ENCODE data around the gene ZNF286A. TPM values are rescaled to one million over a fixed set of nuclear protein-coding genes. Genes with fewer than 3 reads are reported as not detected.
"Not testable (repeated sequence)": the region's sequence is repeated elsewhere in the genome, so short reads cannot be mapped to it uniquely, and the experiment has no call there.

Gene ZNF286A
- total and polyA plus RNA-seq, 2 experiments from 2014 or later, result 16.1 to 35.0 TPM

DNA sequence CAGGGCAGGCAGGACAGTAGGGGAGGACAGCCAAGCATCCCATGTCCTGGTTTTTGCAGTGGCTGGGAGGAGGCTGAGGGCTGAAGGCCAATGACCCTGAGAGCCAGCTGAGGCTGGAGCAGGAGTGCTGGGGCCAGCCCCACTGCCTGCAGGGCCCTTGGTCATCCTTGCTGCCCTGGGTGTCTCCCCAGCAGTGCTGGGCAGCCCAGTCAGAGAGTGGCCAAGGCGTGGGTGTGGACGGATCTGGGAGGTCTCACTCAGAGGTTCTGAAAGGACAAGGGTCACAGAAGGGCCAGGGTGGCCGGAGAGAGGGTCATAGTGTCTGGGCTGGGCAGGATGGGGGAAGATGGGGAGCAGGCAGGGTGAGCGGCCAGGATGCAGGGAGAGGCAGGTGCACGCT is 37.0 kb downstream of the ZNF286A start:
- H4K20me1 ChIP-seq (ENCODE audit: insufficient read depth, poor library complexity, severe bottlenecking); H3K9me2 ChIP-seq (replicated peaks; ENCODE audit: insufficient read depth); H3K27me3 ChIP-seq; H3K27ac ChIP-seq; H3K4me2 ChIP-seq; H3K4me3 ChIP-seq; H3K4me1 ChIP-seq (ENCODE audit: insufficient read depth); H2AFZ ChIP-seq; H3K36me3 ChIP-seq (replicated peaks; ENCODE audit: insufficient read depth, low read depth); DNase-seq (ENCODE audit: low spot score); H3K9me3 ChIP-seq (ENCODE audit: low read depth); H3K79me2 ChIP-seq: not testable (repeated sequence)
- 83% methylated on average over 5 of the region's 5 CpGs for WGBS (ENCODE audit: low lambda C conversion rate, missing lambda C conversion rate)

GRCh38 chr17:15738066-15738465 is 38.5 kb downstream of the ZNF286A start:
- Histone ChIP-seq H3K36me3 (replicated peaks; ENCODE audit: insufficient read depth, low read depth) (no peaks in the 10 kb centered on the region), H3K9me2 (replicated peaks; ENCODE audit: insufficient read depth) (no peaks in the 10 kb centered on the region), H3K27ac (no peak overlapping the region), H3K4me1 (ENCODE audit: insufficient read depth) (no peaks in the 10 kb centered on the region), H3K79me2 (no peaks in the 10 kb centered on the region), H3K4me3 (no peak overlapping the region), H3K4me2 (no peak overlapping the region), H4K20me1 (ENCODE audit: insufficient read depth, poor library complexity, severe bottlenecking) (no peaks in the 10 kb centered on the region), H3K27me3 (no peaks in the 10 kb centered on the region), H2AFZ (no peak overlapping the region), H3K9me3 (ENCODE audit: low read depth) (no peaks in the 10 kb centered on the region)
- 86% methylated on average over 10 of the region's 10 CpGs for WGBS (ENCODE audit: low lambda C conversion rate, missing lambda C conversion rate)
- TF ChIP-seq, protein P1, sequence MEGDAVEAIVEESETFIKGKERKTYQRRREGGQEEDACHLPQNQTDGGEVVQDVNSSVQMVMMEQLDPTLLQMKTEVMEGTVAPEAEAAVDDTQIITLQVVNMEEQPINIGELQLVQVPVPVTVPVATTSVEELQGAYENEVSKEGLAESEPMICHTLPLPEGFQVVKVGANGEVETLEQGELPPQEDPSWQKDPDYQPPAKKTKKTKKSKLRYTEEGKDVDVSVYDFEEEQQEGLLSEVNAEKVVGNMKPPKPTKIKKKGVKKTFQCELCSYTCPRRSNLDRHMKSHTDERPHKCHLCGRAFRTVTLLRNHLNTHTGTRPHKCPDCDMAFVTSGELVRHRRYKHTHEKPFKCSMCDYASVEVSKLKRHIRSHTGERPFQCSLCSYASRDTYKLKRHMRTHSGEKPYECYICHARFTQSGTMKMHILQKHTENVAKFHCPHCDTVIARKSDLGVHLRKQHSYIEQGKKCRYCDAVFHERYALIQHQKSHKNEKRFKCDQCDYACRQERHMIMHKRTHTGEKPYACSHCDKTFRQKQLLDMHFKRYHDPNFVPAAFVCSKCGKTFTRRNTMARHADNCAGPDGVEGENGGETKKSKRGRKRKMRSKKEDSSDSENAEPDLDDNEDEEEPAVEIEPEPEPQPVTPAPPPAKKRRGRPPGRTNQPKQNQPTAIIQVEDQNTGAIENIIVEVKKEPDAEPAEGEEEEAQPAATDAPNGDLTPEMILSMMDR (IDR thresholded peaks at IDR 0.05; ENCODE audit: poor library complexity), result no peak
- TF ChIP-seq EZH2 (IDR thresholded peaks at IDR 0.05; ENCODE audit: borderline replicate concordance), result no peak
- no peak for TF ChIP-seq EZH2phosphoT487 (IDR thresholded peaks at IDR 0.05; ENCODE audit: low read depth, severe bottlenecking, unreplicated experiment)
- DNase-seq (ENCODE audit: low spot score), result no peak

DNA sequence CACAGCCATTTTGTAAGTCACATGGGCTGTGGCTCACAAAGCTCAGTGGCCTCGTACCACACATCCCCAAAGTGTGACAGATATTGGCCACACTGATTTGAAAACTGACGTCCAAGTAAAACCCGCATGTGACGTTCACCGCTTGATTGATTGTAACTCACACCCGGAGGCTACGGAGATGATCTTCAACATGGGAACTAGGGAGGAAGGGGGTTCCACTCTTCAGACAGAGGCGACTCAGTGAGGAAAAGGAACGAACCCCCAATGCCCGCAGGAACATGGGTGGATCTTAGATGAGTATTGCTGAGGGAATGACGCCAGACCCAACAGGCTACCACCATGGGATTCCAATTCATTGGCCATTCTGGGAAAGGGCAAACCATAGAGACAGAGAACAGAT is 39.7 kb downstream of the ZNF286A start:
- not testable (repeated sequence) for H3K4me2 ChIP-seq; H4K20me1 ChIP-seq (ENCODE audit: insufficient read depth, poor library complexity, severe bottlenecking); H3K9me2 ChIP-seq (replicated peaks; ENCODE audit: insufficient read depth); H3K27me3 ChIP-seq; H3K79me2 ChIP-seq; H2AFZ ChIP-seq; DNase-seq (ENCODE audit: low spot score); H3K4me1 ChIP-seq (ENCODE audit: insufficient read depth); H3K27ac ChIP-seq; H3K9me3 ChIP-seq (ENCODE audit: low read depth); H3K36me3 ChIP-seq (replicated peaks; ENCODE audit: insufficient read depth, low read depth); H3K4me3 ChIP-seq
- WGBS (ENCODE audit: low lambda C conversion rate, missing lambda C conversion rate), result 95% methylated on average over 10 of the region's 11 CpGs

GRCh38 chr17:15740041-15740440 is 40.5 kb downstream of the ZNF286A start:
- H4K20me1 ChIP-seq (ENCODE audit: insufficient read depth, poor library complexity, severe bottlenecking); H3K36me3 ChIP-seq (replicated peaks; ENCODE audit: insufficient read depth, low read depth); H3K4me1 ChIP-seq (ENCODE audit: insufficient read depth); H3K9me2 ChIP-seq (replicated peaks; ENCODE audit: insufficient read depth); H3K4me3 ChIP-seq; H3K9me3 ChIP-seq (ENCODE audit: low read depth); H3K27ac ChIP-seq; H3K27me3 ChIP-seq; H2AFZ ChIP-seq; H3K79me2 ChIP-seq; H3K4me2 ChIP-seq; DNase-seq (ENCODE audit: low spot score): not testable (repeated sequence)
- WGBS (ENCODE audit: low lambda C conversion rate, missing lambda C conversion rate), result 84% methylated on average over 8 of the region's 8 CpGs

GRCh38 chr17:15740570-15741120 is 41.1 kb downstream of the ZNF286A start:
- H4K20me1 ChIP-seq (ENCODE audit: insufficient read depth, poor library complexity, severe bottlenecking), result no peaks in the 10 kb centered on the region
- no peak overlapping the region for H2AFZ ChIP-seq
- TF ChIP-seq EZH2phosphoT487 (IDR thresholded peaks at IDR 0.05; ENCODE audit: low read depth, severe bottlenecking, unreplicated experiment), result no peak
- TF ChIP-seq, protein P1 (IDR thresholded peaks at IDR 0.05; ENCODE audit: poor library complexity), result no peak
- TF ChIP-seq EZH2 (IDR thresholded peaks at IDR 0.05; ENCODE audit: borderline replicate concordance), result no peak
- no peaks in the 10 kb centered on the region for H3K27me3 ChIP-seq
- H3K4me2 ChIP-seq, result no peak overlapping the region
- no peaks in the 10 kb centered on the region for H3K9me2 ChIP-seq (replicated peaks; ENCODE audit: insufficient read depth)
- no peak for DNase-seq (ENCODE audit: low spot score)
- no peaks in the 10 kb centered on the region for H3K79me2 ChIP-seq
- no peak overlapping the region for H3K27ac ChIP-seq
- H3K9me3 ChIP-seq (ENCODE audit: low read depth), result no peaks in the 10 kb centered on the region
- H3K4me1 ChIP-seq (ENCODE audit: insufficient read depth), result no peaks in the 10 kb centered on the region
- no peak overlapping the region for H3K4me3 ChIP-seq
- 97% methylated on average over 7 of the region's 7 CpGs for WGBS (ENCODE audit: low lambda C conversion rate, missing lambda C conversion rate)
- H3K36me3 ChIP-seq (replicated peaks; ENCODE audit: insufficient read depth, low read depth), result no peaks in the 10 kb centered on the region

Measured in hepatocyte (in vitro differentiated cells).